Adipose tissue (tissue), 3 donors: ENCODE results near the gene TMUB1. TPM values are rescaled to one million over a fixed set of nuclear protein-coding genes. Genes with fewer than 3 reads are reported as not detected.

Experiments
- H3K27ac ChIP-seq: one replicate; pipeline ENCODE4 v1.5.1; 2013; ENCODE audit warnings: low read depth, low read length
- WGBS, 3 donors: extraction: QIAGEN DNeasy Blood & Tissue Kit; methylation state at CpG; one replicate each; pipeline ENCODE4 v1.1.7; 2013; 5-methylcytosine and 5-hydroxymethylcytosine counted together
- polyA plus RNA-seq, 3 donors: library from polyadenylated mRNA; stranded (reverse); fragments of 200-250 nt; gene quantifications; one replicate each; pipeline ENCODE4 v1.2.3, GENCODE V29; 2013
- donor health status: healthy with polysubstance abuse.
- donor health status: Bipolar disorder and iron deficiency.
- donor health status: healthy.

Gene TMUB1
- polyA plus RNA-seq, 3 donors, result 33.3 to 56.8 (median 44.0) TPM

- 76 to 78% (median 76%) methylated on average over 11 of the region's 11 CpGs for WGBS, 3 donors
- no peak overlapping the region for H3K27ac ChIP-seq
Observed at GRCh38 chr7:151110236-151110940, 27.1 kb upstream of the TMUB1 start.

GRCh38 chr7:151109094-151110048 lies 26.1 kb upstream of the TMUB1 start:
- WGBS, 3 donors, result 64 to 77% (median 70%) methylated on average over 15 of the region's 15 CpGs
- no peak overlapping the region for H3K27ac ChIP-seq

GRCh38 chr7:151107882-151108281 lies 24.6 kb upstream of the TMUB1 start:
- H3K27ac ChIP-seq, result no peak overlapping the region
- WGBS, 3 donors, result 74 to 82% (median 79%) methylated on average over 10 of the region's 10 CpGs

- no peak overlapping the region for H3K27ac ChIP-seq
- WGBS, 3 donors, result 69 to 77% (median 70%) methylated on average over 23 of the region's 23 CpGs
Observed at GRCh38 chr7:151104411-151105235, 21.3 kb upstream of the TMUB1 start.

- no peak overlapping the region for H3K27ac ChIP-seq
- 78 to 92% (median 87%) methylated on average over 12 of the region's 12 CpGs for WGBS, 3 donors
Observed at GRCh38 chr7:151103973-151104372, 20.7 kb upstream of the TMUB1 start.

GRCh38 chr7:151102991-151103390 lies 19.7 kb upstream of the TMUB1 start:
- WGBS, 3 donors, result 70 to 84% (median 78%) methylated on average over 3 of the region's 3 CpGs
- no peak overlapping the region for H3K27ac ChIP-seq

- 77 to 80% (median 78%) methylated on average over 24 of the region's 24 CpGs for whole genome bisulfite sequencing, 3 donors
- H3K27ac ChIP-seq, result no peak overlapping the region
Observed at GRCh38 chr7:151101621-151102396, 18.5 kb upstream of the TMUB1 start.

GRCh38 chr7:151100921-151101320 lies 17.6 kb upstream of the TMUB1 start:
- 84 to 91% (median 87%) methylated on average over 10 of the region's 10 CpGs for WGBS, 3 donors
- no peak overlapping the region for H3K27ac ChIP-seq

GRCh38 chr7:151099486-151100211 lies 16.4 kb upstream of the TMUB1 start:
- 68 to 74% (median 70%) methylated on average over 20 of the region's 20 CpGs for WGBS, 3 donors
- no peak overlapping the region for H3K27ac ChIP-seq

GRCh38 chr7:151095828-151096475 lies 12.7 kb upstream of the TMUB1 start:
- 80 to 87% (median 83%) methylated on average over 17 of the region's 17 CpGs for WGBS, 3 donors
- no peak overlapping the region for H3K27ac ChIP-seq

GRCh38 chr7:151095123-151095797 lies 12.0 kb upstream of the TMUB1 start:
- 67 to 73% (median 72%) methylated on average over 10 of the region's 10 CpGs for WGBS, 3 donors
- H3K27ac ChIP-seq, result no peak overlapping the region

- WGBS, 3 donors, result 66 to 83% (median 68%) methylated on average over 5 of the region's 5 CpGs
- no peak overlapping the region for H3K27ac ChIP-seq
Observed at GRCh38 chr7:151094675-151095074, 11.4 kb upstream of the TMUB1 start.

- H3K27ac ChIP-seq, result no peak overlapping the region
- WGBS, 3 donors, result 84 to 97% (median 91%) methylated on average over 6 of the region's 6 CpGs
Observed at GRCh38 chr7:151093748-151094147, 10.5 kb upstream of the TMUB1 start.

- WGBS, 3 donors, result 90 to 92% (median 92%) methylated on average over 14 of the region's 14 CpGs
- no peak overlapping the region for H3K27ac ChIP-seq
Observed at GRCh38 chr7:151091988-151092387, 8.7 kb upstream of the TMUB1 start.

GRCh38 chr7:151091431-151091830 lies 8.1 kb upstream of the TMUB1 start:
- no peak overlapping the region for H3K27ac ChIP-seq
- 29 to 58% (median 52%) methylated on average over 6 of the region's 6 CpGs for WGBS, 3 donors

- no peak overlapping the region for H3K27ac ChIP-seq
- WGBS, 3 donors, result 81 to 85% (median 82%) methylated on average over 7 of the region's 7 CpGs
Observed at GRCh38 chr7:151091003-151091402, 7.7 kb upstream of the TMUB1 start.
